GM19023 (cell line): ENCODE measurements around the gene SREK1.

Experiments used
- ATAC-seq: cut with Tn5 transposase; IDR thresholded peaks from one replicate; pipeline ENCODE4 v1.9.1; 2021; ENCODE audit warnings: mild to moderate bottlenecking, moderate library complexity; ENCODE audit not compliant: unreplicated experiment

Gene SREK1

GRCh38 chr5:66164044-66164790 lies 20.1 kb downstream of the SREK1 start:
- ATAC-seq = no peak

GRCh38 chr5:66168226-66168625 lies 24.1 kb downstream of the SREK1 start:
- no peak for ATAC-seq

- ATAC-seq = no peak
These were observed 25.4 kb downstream of the SREK1 start for GRCh38 chr5:66169534-66169933.

GRCh38 chr5:66170195-66170919 lies 26.3 kb downstream of the SREK1 start:
- ATAC-seq = no peak

GRCh38 chr5:66171349-66172344 lies 27.5 kb downstream of the SREK1 start:
- ATAC-seq = peak; percentile 67

GRCh38 chr5:66174338-66174737 lies 30.2 kb downstream of the SREK1 start:
- no peak for ATAC-seq

- ATAC-seq = no peak
These were observed 34.7 kb downstream of the SREK1 start for GRCh38 chr5:66178799-66179198.

- no peak for ATAC-seq
These were observed 35.4 kb downstream of the SREK1 start for GRCh38 chr5:66179297-66180051.

- no peak for ATAC-seq
These were observed 36.4 kb downstream of the SREK1 start for GRCh38 chr5:66180282-66181155.

- ATAC-seq = no peak
These were observed 42.0 kb downstream of the SREK1 start for GRCh38 chr5:66186108-66186507.

GRCh38 chr5:66193419-66193818 lies 49.3 kb downstream of the SREK1 start:
- no peak for ATAC-seq

GRCh38 chr5:66197764-66198405 lies 53.8 kb downstream of the SREK1 start:
- ATAC-seq = no peak

GRCh38 chr5:66198837-66199236 lies 54.7 kb downstream of the SREK1 start:
- no peak for ATAC-seq

- ATAC-seq = no peak
These were observed 59.4 kb downstream of the SREK1 start for GRCh38 chr5:66203531-66203930.

GRCh38 chr5:66206465-66206864 lies 62.4 kb downstream of the SREK1 start:
- no peak for ATAC-seq

- ATAC-seq = no peak
These were observed 63.9 kb downstream of the SREK1 start for GRCh38 chr5:66207800-66208561.

GRCh38 chr5:66209350-66209749 lies 65.2 kb downstream of the SREK1 start:
- no peak for ATAC-seq

- no peak for ATAC-seq
These were observed 65.7 kb downstream of the SREK1 start for GRCh38 chr5:66209794-66210193.
